CD4-positive, alpha-beta T cell treated with Interferon alpha-2 for 1 hour (primary cell): Measurements from ENCODE around the gene UNC119B.

Experiments
- DNase-seq, 2 donors: peaks; one replicate each; pipeline ENCODE4 v3.0.0-alpha.2; 2020 to 2022

UNC119B gene

DNA sequence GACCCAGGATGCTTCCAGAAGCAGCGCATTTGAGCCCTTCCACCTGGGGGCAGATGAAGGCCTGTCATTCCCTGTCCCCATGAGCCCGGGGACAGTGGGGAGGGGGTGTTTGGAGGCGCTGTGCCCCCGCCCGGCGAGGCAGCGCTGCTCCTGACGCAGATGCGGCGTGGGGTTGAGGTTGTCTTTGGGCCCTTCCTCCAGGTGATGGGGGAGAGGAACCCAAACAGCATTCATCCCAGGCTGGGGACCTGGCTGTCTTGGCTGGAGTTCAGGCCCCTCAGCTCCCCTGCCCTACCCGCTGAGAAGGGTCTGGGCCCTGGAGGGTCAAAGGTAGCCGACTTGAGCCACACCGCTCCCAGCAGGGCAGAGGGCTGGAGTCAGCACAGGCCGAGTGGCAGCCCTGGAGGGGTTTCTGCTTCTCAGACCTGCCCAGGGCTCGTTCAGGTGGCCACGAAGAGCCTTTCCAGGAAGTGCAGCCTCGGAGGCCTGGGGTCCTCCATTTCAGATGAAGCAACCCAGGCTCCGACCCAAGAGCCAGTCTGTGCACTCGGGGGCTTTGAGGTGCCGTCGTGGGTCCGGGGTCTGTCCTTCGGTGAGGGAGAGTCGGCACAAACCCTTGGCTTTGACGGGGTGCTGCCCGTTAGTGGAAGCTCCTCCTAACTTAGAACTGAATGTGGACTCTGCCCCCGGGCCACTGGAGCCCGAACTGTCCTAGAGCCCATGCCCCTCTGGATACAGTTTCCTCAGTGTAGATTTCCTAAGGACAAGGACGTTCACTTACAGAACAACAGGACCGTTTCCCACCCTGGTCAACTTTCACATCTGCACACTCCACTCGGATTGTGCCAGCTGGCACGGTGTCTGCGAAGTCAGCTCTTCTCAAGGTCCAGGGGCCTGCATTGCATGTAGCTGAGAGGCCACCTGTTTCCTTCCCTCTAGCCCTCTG, 31.5 kb downstream of the UNC119B start:
- DNase-seq, result no peak

GRCh38 chr12:120744922-120745493, 34.8 kb downstream of the UNC119B start:
- DNase-seq, result no peak

- no peak for DNase-seq
Observed at GRCh38 chr12:120748242-120748641, 38.0 kb downstream of the UNC119B start.

- DNase-seq, result no peak
Observed at GRCh38 chr12:120749256-120749655, 39.0 kb downstream of the UNC119B start.

GRCh38 chr12:120750806-120751205, 40.5 kb downstream of the UNC119B start:
- DNase-seq, result no peak

GRCh38 chr12:120751389-120751788, 41.1 kb downstream of the UNC119B start:
- no peak for DNase-seq

DNA sequence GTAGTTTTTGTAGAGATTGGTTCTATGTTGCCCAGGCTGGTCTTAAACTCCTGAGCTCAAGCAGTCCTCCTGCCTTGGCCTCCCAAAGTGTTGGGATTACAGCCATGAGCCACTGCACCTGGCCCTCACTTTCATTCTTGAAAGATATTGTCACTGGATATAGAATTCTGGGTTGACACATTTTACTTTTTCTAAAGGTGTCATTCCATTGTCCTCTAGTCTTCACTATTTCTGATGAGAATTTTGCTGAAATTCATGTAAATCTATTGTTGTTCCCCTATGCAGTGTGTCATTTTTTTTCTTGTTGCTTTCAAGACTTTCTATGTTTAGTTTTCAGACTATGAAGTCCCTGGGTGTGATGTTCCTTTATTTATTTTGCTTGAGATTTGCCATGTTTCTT, 44.5 kb downstream of the UNC119B start:
- DNase-seq, result no peak

- no peak for DNase-seq
Observed at GRCh38 chr12:120755269-120755668, 45.0 kb downstream of the UNC119B start.

DNA sequence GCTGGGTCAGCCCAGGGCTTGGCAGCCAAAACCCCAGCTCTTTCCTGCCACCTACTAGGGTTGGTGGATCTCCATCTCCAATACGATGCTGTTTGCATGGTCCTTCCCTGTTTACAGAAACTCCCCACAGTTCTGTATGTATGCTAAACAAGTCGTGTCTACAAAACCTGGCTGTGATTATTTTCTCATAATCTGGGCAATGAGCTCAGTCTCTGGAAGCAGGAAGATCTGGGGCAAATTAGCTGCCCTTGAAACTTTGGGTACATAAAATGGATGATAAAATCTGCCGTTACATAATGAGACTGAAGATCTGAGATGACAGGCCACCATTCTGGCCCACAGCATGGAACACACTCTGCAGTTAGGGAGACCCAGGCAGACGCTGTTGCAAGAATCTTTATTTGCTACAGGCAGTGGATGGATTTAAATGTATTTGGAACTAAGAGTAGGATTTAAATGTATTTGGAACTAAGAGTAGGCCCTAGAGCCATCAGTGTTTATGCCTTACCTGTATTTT, 47.0 kb downstream of the UNC119B start:
- no peak for DNase-seq

- no peak for DNase-seq
Observed at GRCh38 chr12:120757949-120758348, 47.7 kb downstream of the UNC119B start.

- DNase-seq, result no peak
Observed at GRCh38 chr12:120758798-120759590, 48.7 kb downstream of the UNC119B start.

- no peak for DNase-seq
Observed at GRCh38 chr12:120759591-120760348, 49.5 kb downstream of the UNC119B start.

GRCh38 chr12:120760349-120761254, 50.3 kb downstream of the UNC119B start:
- DNase-seq, result peak; percentile 8 to 33

DNA sequence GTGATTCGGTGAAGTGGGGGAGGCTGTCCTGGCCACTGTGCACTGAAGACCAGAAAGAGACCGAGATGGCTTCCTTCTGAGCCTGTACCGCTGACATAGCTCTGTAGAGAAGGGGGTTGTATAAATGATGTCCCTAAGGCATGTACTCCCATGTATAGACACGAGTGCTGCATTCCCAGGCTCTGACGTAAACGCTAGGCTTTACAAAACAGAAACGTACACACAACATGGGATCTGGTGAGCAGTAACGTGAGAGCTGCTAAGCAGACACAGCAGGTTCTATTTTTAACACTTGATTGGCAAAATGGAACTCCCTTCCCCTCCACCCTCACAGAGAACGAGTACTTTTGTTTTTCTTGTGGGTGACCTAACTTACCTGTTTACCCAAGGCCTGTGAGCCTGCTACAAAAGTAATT, 51.3 kb downstream of the UNC119B start:
- DNase-seq, result no peak

GRCh38 chr12:120762086-120762485, 51.8 kb downstream of the UNC119B start:
- no peak for DNase-seq

GRCh38 chr12:120763250-120763649, 53.0 kb downstream of the UNC119B start:
- no peak for DNase-seq

DNA sequence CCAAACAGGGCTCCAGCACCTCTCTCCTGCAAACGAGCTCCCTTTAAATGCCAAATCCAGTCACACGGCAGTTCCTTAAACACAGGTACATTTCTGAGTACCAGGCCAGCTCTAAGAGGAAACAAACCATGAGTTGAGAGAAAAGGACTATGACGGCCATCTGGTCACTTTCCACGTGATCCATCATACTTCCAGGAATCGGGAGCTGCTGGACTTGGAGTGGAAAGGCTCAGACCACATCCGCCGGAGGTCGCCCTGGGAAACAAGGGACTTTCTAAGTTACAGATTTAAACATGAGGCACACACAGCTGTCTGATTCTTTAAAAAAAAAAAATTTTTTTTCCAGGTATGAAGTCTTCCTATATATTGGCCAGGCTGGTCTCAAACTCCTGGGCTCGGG, 54.6 kb downstream of the UNC119B start:
- no peak for DNase-seq

DNA sequence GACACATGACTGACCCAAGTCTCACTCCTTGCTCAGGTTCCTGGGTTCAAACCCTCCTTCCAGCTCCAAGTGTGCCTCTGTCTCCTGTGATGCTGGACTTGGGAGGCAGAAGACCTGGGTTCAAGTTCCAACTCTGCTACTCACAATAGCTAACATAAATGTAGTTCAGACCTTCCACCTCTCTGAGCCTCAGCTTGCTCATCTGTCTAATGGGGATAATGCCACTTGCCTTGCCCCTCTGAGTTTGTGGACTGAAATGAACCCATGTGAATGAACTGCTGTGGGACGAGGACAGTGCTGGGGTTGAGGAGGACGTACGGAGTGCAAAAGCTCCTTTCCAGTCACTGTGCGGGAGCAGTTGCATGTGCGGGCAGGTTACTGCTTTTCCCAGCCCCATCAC, 56.3 kb downstream of the UNC119B start:
- no peak for DNase-seq

- no peak for DNase-seq
Observed at GRCh38 chr12:120767071-120768024, 57.1 kb downstream of the UNC119B start.

GRCh38 chr12:120771097-120771496, 60.8 kb downstream of the UNC119B start:
- no peak for DNase-seq
